H9 (cell line): ENCODE data around the gene KCNE4. TPM values are rescaled to one million over a fixed set of nuclear protein-coding genes. Genes with fewer than 3 reads are reported as not detected.

Experiments used
- DNase-seq: peaks from one replicate; pipeline ENCODE4 v3.0.0-alpha.2; 2017
- H2AFZ ChIP-seq: one replicate; pipeline ENCODE4 v1.6.1; 2013; ENCODE audit warnings: mild to moderate bottlenecking, low read length, control low read depth, moderate library complexity
- H2AK5ac ChIP-seq: 2 replicates; pipeline ENCODE4 v1.6.1; 2013; ENCODE audit warnings: low read length, control low read depth, mixed read lengths; ENCODE audit not compliant: insufficient read length
- H2BK120ac ChIP-seq: one replicate; pipeline ENCODE4 v1.6.1; 2013; ENCODE audit warnings: low read depth, mild to moderate bottlenecking, low read length, control low read depth, inconsistent platforms; ENCODE audit not compliant: poor library complexity, severe bottlenecking
- H2BK12ac ChIP-seq: 2 replicates; pipeline ENCODE4 v1.6.1; 2013; ENCODE audit warnings: low read length, control low read depth, mixed read lengths, low read depth; ENCODE audit not compliant: insufficient read length
- H2BK15ac ChIP-seq: 2 replicates; pipeline ENCODE4 v1.6.1; 2013; ENCODE audit warnings: low read depth, low read length, control low read depth
- H2BK20ac ChIP-seq: one replicate; pipeline ENCODE4 v1.6.1; 2013; ENCODE audit warnings: low read depth, mild to moderate bottlenecking, low read length, control low read depth, inconsistent platforms; ENCODE audit not compliant: poor library complexity, severe bottlenecking
- H2BK5ac ChIP-seq: 2 replicates; pipeline ENCODE4 v1.6.1; 2013; ENCODE audit warnings: low read length, control low read depth, mixed read lengths; ENCODE audit not compliant: insufficient read length
- H3K14ac ChIP-seq: 2 replicates; pipeline ENCODE4 v1.6.1; 2013; ENCODE audit warnings: low read length, control low read depth; ENCODE audit not compliant: insufficient read depth
- H3K18ac ChIP-seq: 2 replicates; pipeline ENCODE4 v1.6.1; 2013; ENCODE audit warnings: low read depth, mild to moderate bottlenecking, mixed read lengths, low read length, control low read depth; ENCODE audit not compliant: insufficient read length
- H3K23ac ChIP-seq: 2 replicates; pipeline ENCODE4 v1.6.1; 2013; ENCODE audit warnings: low read length, control low read depth, mixed read lengths, low read depth; ENCODE audit not compliant: insufficient read length
- H3K23me2 ChIP-seq: 2 replicates; pipeline ENCODE4 v1.6.1; 2013; ENCODE audit warnings: low read depth, mild to moderate bottlenecking, mixed read lengths, low read length, control low read depth; ENCODE audit not compliant: insufficient read length, poor library complexity, severe bottlenecking
- H3K27ac ChIP-seq: 2 replicates; pipeline ENCODE4 v1.5.1; 2013; ENCODE audit warnings: low read length, control low read depth, mixed read lengths, low read depth; ENCODE audit not compliant: insufficient read length
- H3K27me3 ChIP-seq: 2 replicates; pipeline ENCODE4 v1.6.1; 2013; ENCODE audit warnings: low read length, control low read depth, inconsistent platforms; ENCODE audit not compliant: insufficient read depth
- H3K4ac ChIP-seq: 2 replicates; pipeline ENCODE4 v1.6.1; 2013; ENCODE audit warnings: low read depth, mild to moderate bottlenecking, control low read depth, inconsistent platforms, low read length, moderate library complexity
- H3K4me1 ChIP-seq: 2 replicates; pipeline ENCODE4 v1.6.1; 2013; ENCODE audit warnings: low read length, control low read depth, inconsistent platforms; ENCODE audit not compliant: insufficient read depth
- H3K4me2 ChIP-seq: 2 replicates; pipeline ENCODE4 v1.6.1; 2013; ENCODE audit warnings: low read length, control low read depth, mixed read lengths; ENCODE audit not compliant: insufficient read length, insufficient read depth
- H3K56ac ChIP-seq: 2 replicates; pipeline ENCODE4 v1.6.1; 2013; ENCODE audit warnings: low read depth, mild to moderate bottlenecking, mixed read lengths, low read length, control low read depth; ENCODE audit not compliant: insufficient read length
- H3K79me1 ChIP-seq: 2 replicates; pipeline ENCODE4 v1.6.1; 2013; ENCODE audit warnings: low read depth, mild to moderate bottlenecking, moderate library complexity, low read length, control low read depth, inconsistent platforms; ENCODE audit not compliant: insufficient read depth, poor library complexity, severe bottlenecking
- H3K79me2 ChIP-seq: 2 replicates; pipeline ENCODE4 v1.6.1; 2013; ENCODE audit warnings: low read length, control low read depth, inconsistent platforms; ENCODE audit not compliant: insufficient read depth
- H3K9ac ChIP-seq: 2 replicates; pipeline ENCODE4 v1.6.1; 2013; ENCODE audit warnings: low read length, control low read depth, mixed read lengths; ENCODE audit not compliant: insufficient read length; ENCODE audit errors: extremely low read depth
- H3K9me3 ChIP-seq: one replicate; pipeline ENCODE4 v1.6.1; 2013; ENCODE audit warnings: low read depth, low read length, inconsistent platforms; ENCODE audit not compliant: control insufficient read depth
- H3T11ph ChIP-seq: one replicate; pipeline ENCODE4 v1.6.1; 2013; ENCODE audit warnings: mild to moderate bottlenecking, low read length, control low read depth, inconsistent platforms
- H4K20me1 ChIP-seq: one replicate; pipeline ENCODE4 v1.6.1; 2013; ENCODE audit not compliant: control insufficient read depth, insufficient read length, insufficient read depth
- H4K5ac ChIP-seq: 2 replicates; pipeline ENCODE4 v1.6.1; 2013; ENCODE audit warnings: low read depth, mild to moderate bottlenecking, mixed read lengths, low read length, control low read depth; ENCODE audit not compliant: insufficient read length
- H4K8ac ChIP-seq: replicated peaks from 2 replicates; pipeline ENCODE4 v1.6.1; 2013; ENCODE audit warnings: low read length, control low read depth, mixed read lengths, low read depth; ENCODE audit not compliant: insufficient read length
- H4K91ac ChIP-seq: 2 replicates; pipeline ENCODE4 v1.6.1; 2013; ENCODE audit warnings: low read depth, mild to moderate bottlenecking, moderate library complexity, mixed read lengths, low read length, control low read depth; ENCODE audit not compliant: insufficient read length
- H3K27ac Mint-ChIP-seq, 3 experiments: 2 replicates in 2 of 3; 3 replicates in 1 of 3; pipeline ENCODE4 v1.8.0; 2020 to 2021; ENCODE audit warnings: mixed read lengths in 3 of 3, mild to moderate bottlenecking in 1 of 3, moderate library complexity in 1 of 3
- H3K27me3 Mint-ChIP-seq: 2 replicates; pipeline ENCODE4 v1.8.0; 2021; ENCODE audit warnings: low read depth, mild to moderate bottlenecking, moderate library complexity, mixed read lengths
- H3K36me3 Mint-ChIP-seq, 3 experiments: 2 replicates in 2 of 3; 3 replicates in 1 of 3; pipeline ENCODE4 v1.8.0; 2020 to 2021; ENCODE audit warnings: low read depth in 3 of 3, mixed read lengths in 3 of 3; ENCODE audit not compliant: insufficient read depth in 1 of 3
- H3K4me1 Mint-ChIP-seq, 2 experiments: 2 replicates each; pipeline ENCODE4 v1.8.0; 2020; ENCODE audit warnings: mixed read lengths in 2 of 2
- H3K4me3 Mint-ChIP-seq, 2 experiments: 2 replicates in 1 of 2; 3 replicates in 1 of 2; pipeline ENCODE4 v1.8.0; 2020 to 2021; ENCODE audit warnings: mild to moderate bottlenecking in 2 of 2, mixed read lengths in 2 of 2, moderate library complexity in 1 of 2
- H3K9me3 Mint-ChIP-seq, 2 experiments: 2 replicates in 1 of 2; 3 replicates in 1 of 2; pipeline ENCODE4 v1.8.0; 2020; ENCODE audit warnings: mild to moderate bottlenecking in 2 of 2, mixed read lengths in 2 of 2, moderate library complexity in 1 of 2
- WGBS: extraction: QIAGEN DNeasy Blood & Tissue Kit; methylation state at CpG from one replicate; pipeline ENCODE4 v1.1.7; 2013; ENCODE audit warnings: missing lambda C conversion rate, low lambda C conversion rate, mixed read lengths; ENCODE audit not compliant: insufficient read length; ENCODE audit errors: extremely low coverage; 5-methylcytosine and 5-hydroxymethylcytosine counted together
- total RNA-seq: library from RNA; stranded (reverse); gene quantifications from 2 replicates; pipeline ENCODE4 v1.2.1, GENCODE V29; 2021
- TF ChIP-seq, protein P1 (sequence below): fragments of 200-600 bp; sonication (generic); conservative IDR thresholded peaks from 3 replicates; pipeline ENCODE4 v1.8.0; 2021; ENCODE audit warnings: antibody characterized with exemption, mild to moderate bottlenecking

KCNE4 gene
- total RNA-seq, 1 experiment from 2014 or later: 0.24 TPM

DNA sequence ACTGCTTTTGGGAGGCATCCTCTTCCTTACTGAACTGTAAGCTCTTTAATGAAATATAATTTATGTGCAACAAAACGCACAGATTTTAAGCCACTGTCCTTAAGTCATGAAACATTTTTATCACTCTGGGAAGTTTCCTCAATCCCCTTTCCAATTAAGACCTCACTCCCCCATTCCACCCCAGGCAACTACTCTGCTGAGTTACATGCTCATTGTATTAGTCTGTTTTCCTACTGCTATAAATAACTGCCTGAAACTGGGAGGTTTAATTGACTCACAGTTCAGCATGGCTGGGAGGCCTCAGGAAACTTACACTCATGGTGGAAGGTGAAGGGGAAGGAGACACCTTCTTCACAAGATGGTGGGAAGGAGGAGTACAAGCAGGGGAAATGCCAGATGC lies 46.5 kb upstream of the KCNE4 start:
- Histone ChIP-seq H3K27ac (no peak overlapping the region), H3T11ph (no peak overlapping the region), H2BK5ac (no peak overlapping the region), H3K27me3 (no peaks in the 10 kb centered on the region), H2AK5ac (no peak overlapping the region), H3K4me2 (no peak overlapping the region), H2BK12ac (no peak overlapping the region), H3K79me1 (no peaks in the 10 kb centered on the region), H3K14ac (no peak overlapping the region), H3K56ac (no peak overlapping the region), H3K23ac (no peak overlapping the region), H4K5ac (no peak overlapping the region), H4K91ac (no peak overlapping the region), H2BK20ac (no peak overlapping the region), H4K20me1 (no peaks in the 10 kb centered on the region), H3K23me2 (no peaks in the 10 kb centered on the region), H3K4me1 (no peaks in the 10 kb centered on the region), H3K18ac (no peak overlapping the region), H3K79me2 (no peaks in the 10 kb centered on the region), H2BK15ac (no peak overlapping the region), H3K4ac (no peak overlapping the region), H3K9me3 (no peaks in the 10 kb centered on the region), H2BK120ac (no peak overlapping the region), H4K8ac (no peak overlapping the region), H2AFZ (no peak overlapping the region), H3K9ac (no peak overlapping the region)
- Mint-ChIP-seq H3K9me3 (no peaks in the 10 kb centered on the region), H3K27ac (no peak overlapping the region), H3K27me3 (peaks cover 1% of the 10 kb centered on the region; the same call in 1 of the 2 replicates), H3K4me3 (no peak overlapping the region), H3K36me3 (no peaks in the 10 kb centered on the region), H3K4me1 (no peaks in the 10 kb centered on the region)
- no CpG with 5 or more reads among the region's 1 CpG for WGBS
- no peak for DNase-seq
- TF ChIP-seq, protein P1, sequence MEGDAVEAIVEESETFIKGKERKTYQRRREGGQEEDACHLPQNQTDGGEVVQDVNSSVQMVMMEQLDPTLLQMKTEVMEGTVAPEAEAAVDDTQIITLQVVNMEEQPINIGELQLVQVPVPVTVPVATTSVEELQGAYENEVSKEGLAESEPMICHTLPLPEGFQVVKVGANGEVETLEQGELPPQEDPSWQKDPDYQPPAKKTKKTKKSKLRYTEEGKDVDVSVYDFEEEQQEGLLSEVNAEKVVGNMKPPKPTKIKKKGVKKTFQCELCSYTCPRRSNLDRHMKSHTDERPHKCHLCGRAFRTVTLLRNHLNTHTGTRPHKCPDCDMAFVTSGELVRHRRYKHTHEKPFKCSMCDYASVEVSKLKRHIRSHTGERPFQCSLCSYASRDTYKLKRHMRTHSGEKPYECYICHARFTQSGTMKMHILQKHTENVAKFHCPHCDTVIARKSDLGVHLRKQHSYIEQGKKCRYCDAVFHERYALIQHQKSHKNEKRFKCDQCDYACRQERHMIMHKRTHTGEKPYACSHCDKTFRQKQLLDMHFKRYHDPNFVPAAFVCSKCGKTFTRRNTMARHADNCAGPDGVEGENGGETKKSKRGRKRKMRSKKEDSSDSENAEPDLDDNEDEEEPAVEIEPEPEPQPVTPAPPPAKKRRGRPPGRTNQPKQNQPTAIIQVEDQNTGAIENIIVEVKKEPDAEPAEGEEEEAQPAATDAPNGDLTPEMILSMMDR: no peak
